Measurements from ENCODE around the gene P4HA2. TPM values are rescaled to one million over a fixed set of nuclear protein-coding genes. Genes with fewer than 3 reads are reported as not detected.
A peak's percentile ranks its signal among the peaks of the same experiment; 100 is the strongest.

P4HA2 gene
- total and polyA plus RNA-seq, 8 donors: 22.5 to 81.9 (median 34.1) TPM

DNA sequence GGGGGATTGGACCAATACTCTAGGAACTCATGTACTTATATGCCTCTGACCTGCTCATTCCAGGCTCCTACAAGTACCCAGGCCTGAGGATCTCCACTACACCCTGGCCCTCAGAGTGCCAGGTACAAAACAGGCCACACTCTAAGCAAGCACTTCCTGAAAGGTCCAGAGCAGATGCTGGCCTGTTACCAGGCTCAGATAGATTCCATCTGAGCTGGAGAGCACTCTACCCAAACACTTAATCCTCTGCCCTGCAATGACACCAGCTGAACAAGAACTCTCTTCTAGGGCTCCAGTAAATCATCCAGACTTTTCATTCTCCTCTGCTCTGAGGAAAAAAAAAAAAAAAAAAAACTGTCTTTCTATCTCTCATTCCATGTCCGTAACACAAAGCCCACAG is 2.9 kb downstream of the P4HA2 start:
- ATAC-seq (peak; percentile 58), DNase-seq (peak in 2 of 4 donors; percentile 28 to 69)
- no peaks in the 10 kb centered on the region for H3K9me3 ChIP-seq
- intact Hi-C loops (cut with DNase I): no loop called here
- TF ChIP-seq, protein P1, sequence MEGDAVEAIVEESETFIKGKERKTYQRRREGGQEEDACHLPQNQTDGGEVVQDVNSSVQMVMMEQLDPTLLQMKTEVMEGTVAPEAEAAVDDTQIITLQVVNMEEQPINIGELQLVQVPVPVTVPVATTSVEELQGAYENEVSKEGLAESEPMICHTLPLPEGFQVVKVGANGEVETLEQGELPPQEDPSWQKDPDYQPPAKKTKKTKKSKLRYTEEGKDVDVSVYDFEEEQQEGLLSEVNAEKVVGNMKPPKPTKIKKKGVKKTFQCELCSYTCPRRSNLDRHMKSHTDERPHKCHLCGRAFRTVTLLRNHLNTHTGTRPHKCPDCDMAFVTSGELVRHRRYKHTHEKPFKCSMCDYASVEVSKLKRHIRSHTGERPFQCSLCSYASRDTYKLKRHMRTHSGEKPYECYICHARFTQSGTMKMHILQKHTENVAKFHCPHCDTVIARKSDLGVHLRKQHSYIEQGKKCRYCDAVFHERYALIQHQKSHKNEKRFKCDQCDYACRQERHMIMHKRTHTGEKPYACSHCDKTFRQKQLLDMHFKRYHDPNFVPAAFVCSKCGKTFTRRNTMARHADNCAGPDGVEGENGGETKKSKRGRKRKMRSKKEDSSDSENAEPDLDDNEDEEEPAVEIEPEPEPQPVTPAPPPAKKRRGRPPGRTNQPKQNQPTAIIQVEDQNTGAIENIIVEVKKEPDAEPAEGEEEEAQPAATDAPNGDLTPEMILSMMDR (IDR thresholded peaks at IDR 0.05): no peak
- peaks cover 32 to 39% of the 10 kb centered on the region in 2 donors for H3K4me1 ChIP-seq
- no peaks in the 10 kb centered on the region for H3K36me3 ChIP-seq
- H3K27ac ChIP-seq: peak overlapping the region; percentile 4 to 77
- H3K4me3 ChIP-seq: no peak overlapping the region
- H3K27me3 ChIP-seq: peaks cover 0 to 29% of the 10 kb centered on the region in 2 donors

DNA sequence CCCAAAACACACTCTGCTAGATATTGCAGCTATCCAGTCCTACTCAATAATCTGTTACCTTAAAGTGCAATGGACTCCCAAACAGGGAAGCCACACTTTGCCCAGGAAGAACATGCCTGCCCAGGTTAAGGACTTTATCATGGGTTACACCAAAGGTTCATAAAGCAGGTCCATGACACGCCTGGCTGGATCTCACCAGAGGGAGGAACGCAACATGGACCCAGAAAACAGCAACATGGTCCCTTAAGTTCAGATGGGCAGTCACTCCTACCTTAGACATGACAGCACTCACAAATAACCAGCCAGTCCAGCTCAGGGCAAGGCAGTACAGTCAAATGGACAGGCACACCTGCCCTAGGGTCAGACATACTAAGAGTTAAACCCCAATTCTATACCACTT is 3.8 kb downstream of the P4HA2 start:
- Histone ChIP-seq H3K4me3 (no peak overlapping the region), H3K27ac (peak overlapping the region; percentile 4 to 77)
- intact Hi-C loops (cut with DNase I): no loop called here

DNA sequence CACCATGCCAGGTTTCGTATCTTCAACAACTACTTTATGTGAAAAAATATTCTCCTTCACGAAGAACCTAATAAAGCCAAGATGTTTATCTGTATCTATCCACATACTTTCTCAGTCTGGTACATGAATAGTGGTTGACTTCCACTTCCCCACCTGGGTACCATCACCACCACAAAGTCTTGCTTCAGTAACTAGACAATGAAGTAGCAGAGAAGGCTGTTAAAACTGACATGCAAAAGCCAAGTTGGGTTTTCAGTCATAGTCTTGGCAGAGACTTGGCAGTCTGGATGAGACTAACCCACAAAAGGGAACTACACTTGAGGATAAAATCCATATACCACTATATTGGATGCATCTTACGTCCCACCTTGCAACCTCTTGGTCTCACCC is 5.0 kb downstream of the P4HA2 start:
- no peak overlapping the region for H3K27ac ChIP-seq
- no peaks in the 10 kb centered on the region for H3K9me3 ChIP-seq
- H3K4me1 ChIP-seq: peaks cover 32 to 33% of the 10 kb centered on the region in 2 donors
- intact Hi-C loops (cut with DNase I): no loop called here
- TF ChIP-seq, protein P1 (IDR thresholded peaks at IDR 0.05): no peak
- DNase-seq: no peak
- ATAC-seq: no peak
- H3K36me3 ChIP-seq: peaks cover 0 to 8% of the 10 kb centered on the region in 2 donors
- H3K4me3 ChIP-seq: no peak overlapping the region
- H3K27me3 ChIP-seq: peaks cover 0 to 16% of the 10 kb centered on the region in 2 donors

More for the DNA sequence above, 3.8 kb downstream of the P4HA2 start:
- Histone ChIP-seq H3K4me1 (peaks cover 32 to 39% of the 10 kb centered on the region in 2 donors), H3K36me3 (no peaks in the 10 kb centered on the region), H3K9me3 (no peaks in the 10 kb centered on the region), H3K27me3 (peaks cover 0 to 28% of the 10 kb centered on the region in 2 donors)
- no peak for ATAC-seq
- TF ChIP-seq, protein P1 (IDR thresholded peaks at IDR 0.05): no peak
- DNase-seq: no peak

DNA sequence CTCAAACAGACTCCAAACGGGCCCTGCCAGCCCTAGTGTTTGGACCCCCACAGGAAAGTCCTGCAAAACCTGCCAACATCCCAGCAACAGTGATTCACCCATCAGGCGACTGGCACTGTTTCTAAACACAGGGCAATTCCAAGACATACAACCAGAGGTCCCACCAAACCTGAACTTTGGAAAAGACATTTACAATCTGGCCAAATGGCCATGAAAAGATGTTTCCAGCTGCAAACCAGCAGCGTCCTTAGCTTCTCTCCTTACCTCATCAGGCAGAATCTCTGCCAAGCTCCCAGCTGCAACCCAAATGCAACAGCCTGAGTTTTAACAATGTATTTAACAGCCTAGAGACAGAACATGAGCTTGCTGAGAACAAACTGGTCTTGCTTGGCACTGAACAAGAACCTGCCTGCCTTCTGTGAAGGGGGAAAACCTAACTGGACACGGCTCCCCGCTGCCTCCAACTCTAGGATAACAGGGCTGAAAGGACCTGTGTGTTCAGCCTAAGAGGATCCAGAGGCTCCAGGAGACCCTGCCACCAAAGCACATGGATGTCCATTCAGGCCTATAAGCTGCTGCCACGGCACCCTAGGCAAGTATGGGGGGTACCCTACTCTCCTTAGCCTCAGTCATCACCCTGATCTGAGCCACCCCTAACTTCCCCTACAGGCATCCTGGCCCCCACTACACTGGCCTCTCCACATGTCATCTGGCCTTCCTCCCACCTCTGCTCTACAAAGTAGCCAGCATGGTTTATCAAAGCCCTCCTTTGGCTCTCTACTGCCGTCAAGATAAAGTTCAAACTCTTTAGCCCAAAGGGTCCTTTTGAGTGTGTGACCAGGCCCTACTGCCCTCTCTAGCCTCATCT is 5.6 kb downstream of the P4HA2 start:
- TF ChIP-seq, protein P1 (IDR thresholded peaks at IDR 0.05): no peak
- peaks cover 30 to 32% of the 10 kb centered on the region in 2 donors for H3K4me1 ChIP-seq

DNA sequence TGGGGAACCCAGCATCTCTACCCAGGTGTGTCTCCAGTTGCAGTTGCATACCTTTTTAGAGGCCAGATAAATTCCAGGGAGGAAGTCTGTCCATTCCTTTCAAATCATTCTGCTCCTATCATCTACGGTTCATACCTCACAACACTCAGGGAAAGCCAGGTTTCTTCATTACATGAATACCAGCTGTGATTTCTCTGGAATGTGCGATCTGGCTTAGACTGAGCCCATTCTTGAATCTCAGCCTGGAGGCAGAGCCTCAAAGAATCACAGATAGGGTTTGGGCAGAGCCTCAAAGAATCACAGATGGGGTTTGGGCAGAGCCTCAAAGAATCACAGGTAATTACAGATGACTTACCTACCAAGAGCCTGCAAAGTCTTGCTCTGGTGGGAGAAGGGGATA is 7.2 kb downstream of the P4HA2 start:
- DNase-seq (no peak), ATAC-seq (no peak)
- H3K27me3 ChIP-seq: no peaks in the 10 kb centered on the region
- H3K36me3 ChIP-seq: peaks cover 0 to 21% of the 10 kb centered on the region in 2 donors
- H3K4me3 ChIP-seq: no peak overlapping the region
- intact Hi-C loops (cut with DNase I): no loop called here
- TF ChIP-seq, protein P1 (IDR thresholded peaks at IDR 0.05): no peak
- peaks cover 15 to 18% of the 10 kb centered on the region in 2 donors for H3K4me1 ChIP-seq
- H3K27ac ChIP-seq: no peak overlapping the region
- H3K9me3 ChIP-seq: no peaks in the 10 kb centered on the region

More for the DNA sequence above, 5.6 kb downstream of the P4HA2 start:
- peaks cover 0 to 14% of the 10 kb centered on the region in 2 donors for H3K36me3 ChIP-seq
- no peaks in the 10 kb centered on the region for H3K9me3 ChIP-seq
- peaks cover 0 to 9% of the 10 kb centered on the region in 2 donors for H3K27me3 ChIP-seq
- intact Hi-C loops (cut with DNase I): no loop called here
- DNase-seq (peak in 2 of 4 donors; percentile 84 to 91), ATAC-seq (no peak)
- no peak overlapping the region for H3K4me3 ChIP-seq
- H3K27ac ChIP-seq: peak overlapping the region in 1 of 2 donors; percentile 53
